KMS-11 (cell line): ENCODE data around the gene INPP5D.

Source experiments
- H2AFZ ChIP-seq: fragments of 200-600 bp; sonication (generic); 2 replicates; pipeline ENCODE4 v1.6.1; 2016; ENCODE audit warnings: antibody characterized with exemption, mixed run types, low read depth
- H3K27ac ChIP-seq: fragments of 200-600 bp; sonication (generic); 2 replicates; pipeline ENCODE4 v1.6.1; 2016; ENCODE audit warnings: mild to moderate bottlenecking, mixed run types
- H3K27me3 ChIP-seq: fragments of 200-600 bp; sonication (generic); 2 replicates; pipeline ENCODE4 v1.6.1; 2017; ENCODE audit warnings: mild to moderate bottlenecking, low read depth, mixed run types, moderate library complexity; ENCODE audit not compliant: insufficient read depth
- H3K36me3 ChIP-seq: fragments of 200-600 bp; sonication (generic); 2 replicates; pipeline ENCODE4 v1.6.1; 2017; ENCODE audit warnings: mild to moderate bottlenecking, mixed run types; ENCODE audit not compliant: insufficient read depth
- H3K4me1 ChIP-seq: fragments of 200-600 bp; sonication (generic); 2 replicates; pipeline ENCODE4 v1.6.1; 2016; ENCODE audit warnings: mild to moderate bottlenecking, low read depth, mixed run types; ENCODE audit not compliant: poor library complexity, severe bottlenecking
- H3K4me2 ChIP-seq: fragments of 200-600 bp; sonication (generic); 2 replicates; pipeline ENCODE4 v1.7.0; 2016; ENCODE audit warnings: mild to moderate bottlenecking, mixed run types
- H3K4me3 ChIP-seq: fragments of 200-600 bp; sonication (generic); IDR thresholded peaks from 2 replicates; pipeline ENCODE4 v1.6.1; 2017; ENCODE audit warnings: low read depth, low read length, mixed read lengths; ENCODE audit not compliant: insufficient read depth
- H3K79me2 ChIP-seq: fragments of 200-600 bp; sonication (generic); 2 replicates; pipeline ENCODE4 v1.6.1; 2016; ENCODE audit warnings: low read depth, mixed run types; ENCODE audit not compliant: insufficient read depth
- H3K9ac ChIP-seq: fragments of 200-600 bp; sonication (generic); 2 replicates; pipeline ENCODE4 v1.6.1; 2016; ENCODE audit warnings: mild to moderate bottlenecking, mixed run types
- H4K20me1 ChIP-seq: fragments of 200-600 bp; sonication (generic); 2 replicates; pipeline ENCODE4 v1.6.1; 2016; ENCODE audit warnings: mild to moderate bottlenecking, mixed run types; ENCODE audit not compliant: insufficient read depth
- CTCF ChIP-seq: fragments of 200-600 bp; sonication (generic); conservative IDR thresholded peaks from 2 replicates; pipeline ENCODE4 v1.6.1; 2017; ENCODE audit warnings: low read depth, mild to moderate bottlenecking, antibody characterized with exemption, low read length, moderate library complexity, mixed read lengths

The INPP5D gene

GRCh38 chr2:233173115-233173514 is 113.0 kb downstream of the INPP5D start:
- Histone ChIP-seq H2AFZ (no peak overlapping the region), H3K4me3 (no peak overlapping the region), H3K79me2 (no peaks in the 10 kb centered on the region), H3K4me2 (no peak overlapping the region), H4K20me1 (no peaks in the 10 kb centered on the region), H3K27me3 (no peaks in the 10 kb centered on the region), H3K4me1 (no peaks in the 10 kb centered on the region), H3K36me3 (no peaks in the 10 kb centered on the region), H3K27ac (no peak overlapping the region), H3K9ac (no peak overlapping the region)
- no peak for TF ChIP-seq CTCF

GRCh38 chr2:233174137-233174536 is 114.0 kb downstream of the INPP5D start:
- Histone ChIP-seq H3K27me3 (no peaks in the 10 kb centered on the region), H3K4me3 (no peak overlapping the region), H3K36me3 (no peaks in the 10 kb centered on the region), H3K9ac (no peak overlapping the region), H3K79me2 (no peaks in the 10 kb centered on the region), H4K20me1 (no peaks in the 10 kb centered on the region), H2AFZ (no peak overlapping the region), H3K27ac (no peak overlapping the region), H3K4me2 (no peak overlapping the region), H3K4me1 (no peaks in the 10 kb centered on the region)
- no peak for TF ChIP-seq CTCF

GRCh38 chr2:233178994-233179847 is 119.1 kb downstream of the INPP5D start:
- Histone ChIP-seq H3K27me3 (no peaks in the 10 kb centered on the region), H3K4me1 (no peaks in the 10 kb centered on the region), H3K27ac (no peak overlapping the region), H3K36me3 (no peaks in the 10 kb centered on the region), H3K4me3 (no peak overlapping the region), H2AFZ (no peak overlapping the region), H3K9ac (no peak overlapping the region), H4K20me1 (no peaks in the 10 kb centered on the region), H3K79me2 (no peaks in the 10 kb centered on the region), H3K4me2 (no peak overlapping the region)
- no peak for TF ChIP-seq CTCF

GRCh38 chr2:233179848-233180366 is 119.8 kb downstream of the INPP5D start:
- Histone ChIP-seq H2AFZ (no peak overlapping the region), H3K4me3 (no peak overlapping the region), H3K27me3 (no peaks in the 10 kb centered on the region), H3K36me3 (no peaks in the 10 kb centered on the region), H3K27ac (no peak overlapping the region), H3K9ac (no peak overlapping the region), H3K4me2 (no peak overlapping the region), H3K4me1 (no peaks in the 10 kb centered on the region), H4K20me1 (no peaks in the 10 kb centered on the region), H3K79me2 (no peaks in the 10 kb centered on the region)
- TF ChIP-seq CTCF: no peak
